ENCODE results near the gene FBXO5. TPM values are rescaled to one million over a fixed set of nuclear protein-coding genes. Genes with fewer than 3 reads are reported as not detected.

FBXO5 gene
- total and polyA plus RNA-seq, 9 of the 15 experiments (the other 6 are each of a cell fraction or from before 2014, with no cell fraction given) = 17.8 to 89.3 (median 62.9) TPM

DNA sequence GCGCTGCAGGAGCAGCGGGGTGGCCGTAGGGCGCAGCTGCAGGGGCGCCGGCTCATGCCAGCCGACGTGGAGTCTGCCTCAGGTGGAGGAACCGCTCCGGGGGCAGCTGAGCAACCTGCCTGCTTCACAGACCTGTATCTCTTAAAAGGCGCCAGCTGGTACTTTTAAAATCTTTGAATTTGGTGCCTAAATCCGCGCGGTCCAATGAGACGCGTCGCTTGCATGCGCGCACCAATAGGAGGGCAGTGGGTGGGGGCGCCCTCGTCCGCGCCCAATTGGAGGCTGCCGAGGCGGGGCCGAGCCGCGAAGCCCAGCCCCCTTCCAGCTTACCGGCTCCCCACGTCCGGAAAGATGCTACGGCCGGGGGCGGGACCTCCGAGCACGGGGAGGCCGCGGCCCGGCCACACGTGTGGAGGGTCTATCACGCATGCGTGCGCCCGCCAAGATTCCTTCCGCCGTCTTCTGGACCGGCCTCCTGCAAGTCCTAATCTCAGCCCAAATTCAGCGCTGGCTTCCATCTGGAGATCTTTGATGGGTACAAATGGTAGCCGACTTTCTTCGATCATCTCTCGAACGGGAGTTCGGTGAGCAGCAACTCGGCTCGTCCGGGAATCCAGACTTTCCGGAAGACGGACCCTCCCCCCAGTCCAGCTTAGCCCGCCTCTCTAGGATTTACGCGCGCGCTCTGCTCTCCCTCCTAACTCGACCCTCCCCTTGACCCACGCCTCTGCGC is at the start of gene FBXO5 (continued):
- TF ChIP-seq, protein P1, sequence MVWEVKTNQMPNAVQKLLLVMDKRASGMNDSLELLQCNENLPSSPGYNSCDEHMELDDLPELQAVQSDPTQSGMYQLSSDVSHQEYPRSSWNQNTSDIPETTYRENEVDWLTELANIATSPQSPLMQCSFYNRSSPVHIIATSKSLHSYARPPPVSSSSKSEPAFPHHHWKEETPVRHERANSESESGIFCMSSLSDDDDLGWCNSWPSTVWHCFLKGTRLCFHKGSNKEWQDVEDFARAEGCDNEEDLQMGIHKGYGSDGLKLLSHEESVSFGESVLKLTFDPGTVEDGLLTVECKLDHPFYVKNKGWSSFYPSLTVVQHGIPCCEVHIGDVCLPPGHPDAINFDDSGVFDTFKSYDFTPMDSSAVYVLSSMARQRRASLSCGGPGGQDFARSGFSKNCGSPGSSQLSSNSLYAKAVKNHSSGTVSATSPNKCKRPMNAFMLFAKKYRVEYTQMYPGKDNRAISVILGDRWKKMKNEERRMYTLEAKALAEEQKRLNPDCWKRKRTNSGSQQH (CRISPR knock-in tag; IDR thresholded peaks at IDR 0.05) = 0 out of 2 replicates have a peak, but pooled peaks have one; percentile 9
- TF ChIP-seq MCM5 (IDR thresholded peaks at IDR 0.05; ENCODE audit: low read depth) (no peak), TEAD4 (IDR thresholded peaks at IDR 0.05; ENCODE audit: low read length) (no peak), TEAD4 (CRISPR knock-in tag; IDR thresholded peaks at IDR 0.05; ENCODE audit: borderline replicate concordance) (no peak), SMAD4 (CRISPR knock-in tag; conservative IDR thresholded peaks at IDR 0.05) (peak; percentile 36), KDM1A (IDR thresholded peaks at IDR 0.05) (no peak), BACH1 (tag; IDR thresholded peaks at IDR 0.05) (no peak), NCOA1 (IDR thresholded peaks at IDR 0.05; ENCODE audit: low read depth) (no peak), XRCC5 (IDR thresholded peaks at IDR 0.05; ENCODE audit: low read depth, low read length) (0 out of 2 replicates have a peak, but pooled peaks have one; percentile 23), LEF1 (IDR thresholded peaks at IDR 0.05) (peak; percentile 71; the same call in 1 of the 2 replicates), ZFPM2 (CRISPR knock-in tag; IDR thresholded peaks at IDR 0.05) (no peak), ZZZ3 (IDR thresholded peaks at IDR 0.05) (peak; percentile 93), ZBTB17 (CRISPR knock-in tag; IDR thresholded peaks at IDR 0.05) (peak; percentile 62; the same call in 1 of the 2 replicates), PYGO2 (tag; IDR thresholded peaks at IDR 0.05) (no peak), ZNF184 (CRISPR knock-in tag; IDR thresholded peaks at IDR 0.05) (no peak), POLR2A (conservative IDR thresholded peaks at IDR 0.05) (peak; percentile 87), BCOR (IDR thresholded peaks at IDR 0.05) (no peak), FOXA3 (CRISPR knock-in tag; conservative IDR thresholded peaks at IDR 0.05 in 1 of 2, IDR thresholded peaks at IDR 0.05 in 1 of 2) (no peak)
- TF ChIP-seq, protein P2, sequence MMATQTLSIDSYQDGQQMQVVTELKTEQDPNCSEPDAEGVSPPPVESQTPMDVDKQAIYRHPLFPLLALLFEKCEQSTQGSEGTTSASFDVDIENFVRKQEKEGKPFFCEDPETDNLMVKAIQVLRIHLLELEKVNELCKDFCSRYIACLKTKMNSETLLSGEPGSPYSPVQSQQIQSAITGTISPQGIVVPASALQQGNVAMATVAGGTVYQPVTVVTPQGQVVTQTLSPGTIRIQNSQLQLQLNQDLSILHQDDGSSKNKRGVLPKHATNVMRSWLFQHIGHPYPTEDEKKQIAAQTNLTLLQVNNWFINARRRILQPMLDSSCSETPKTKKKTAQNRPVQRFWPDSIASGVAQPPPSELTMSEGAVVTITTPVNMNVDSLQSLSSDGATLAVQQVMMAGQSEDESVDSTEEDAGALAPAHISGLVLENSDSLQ (IDR thresholded peaks at IDR 0.05) = peak; percentile 72
- TF ChIP-seq, protein P3, sequence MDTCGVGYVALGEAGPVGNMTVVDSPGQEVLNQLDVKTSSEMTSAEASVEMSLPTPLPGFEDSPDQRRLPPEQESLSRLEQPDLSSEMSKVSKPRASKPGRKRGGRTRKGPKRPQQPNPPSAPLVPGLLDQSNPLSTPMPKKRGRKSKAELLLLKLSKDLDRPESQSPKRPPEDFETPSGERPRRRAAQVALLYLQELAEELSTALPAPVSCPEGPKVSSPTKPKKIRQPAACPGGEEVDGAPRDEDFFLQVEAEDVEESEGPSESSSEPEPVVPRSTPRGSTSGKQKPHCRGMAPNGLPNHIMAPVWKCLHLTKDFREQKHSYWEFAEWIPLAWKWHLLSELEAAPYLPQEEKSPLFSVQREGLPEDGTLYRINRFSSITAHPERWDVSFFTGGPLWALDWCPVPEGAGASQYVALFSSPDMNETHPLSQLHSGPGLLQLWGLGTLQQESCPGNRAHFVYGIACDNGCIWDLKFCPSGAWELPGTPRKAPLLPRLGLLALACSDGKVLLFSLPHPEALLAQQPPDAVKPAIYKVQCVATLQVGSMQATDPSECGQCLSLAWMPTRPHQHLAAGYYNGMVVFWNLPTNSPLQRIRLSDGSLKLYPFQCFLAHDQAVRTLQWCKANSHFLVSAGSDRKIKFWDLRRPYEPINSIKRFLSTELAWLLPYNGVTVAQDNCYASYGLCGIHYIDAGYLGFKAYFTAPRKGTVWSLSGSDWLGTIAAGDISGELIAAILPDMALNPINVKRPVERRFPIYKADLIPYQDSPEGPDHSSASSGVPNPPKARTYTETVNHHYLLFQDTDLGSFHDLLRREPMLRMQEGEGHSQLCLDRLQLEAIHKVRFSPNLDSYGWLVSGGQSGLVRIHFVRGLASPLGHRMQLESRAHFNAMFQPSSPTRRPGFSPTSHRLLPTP (IDR thresholded peaks at IDR 0.05; ENCODE audit: borderline replicate concordance, extremely low read depth, insufficient read length) = no peak
- TF ChIP-seq, protein P4, sequence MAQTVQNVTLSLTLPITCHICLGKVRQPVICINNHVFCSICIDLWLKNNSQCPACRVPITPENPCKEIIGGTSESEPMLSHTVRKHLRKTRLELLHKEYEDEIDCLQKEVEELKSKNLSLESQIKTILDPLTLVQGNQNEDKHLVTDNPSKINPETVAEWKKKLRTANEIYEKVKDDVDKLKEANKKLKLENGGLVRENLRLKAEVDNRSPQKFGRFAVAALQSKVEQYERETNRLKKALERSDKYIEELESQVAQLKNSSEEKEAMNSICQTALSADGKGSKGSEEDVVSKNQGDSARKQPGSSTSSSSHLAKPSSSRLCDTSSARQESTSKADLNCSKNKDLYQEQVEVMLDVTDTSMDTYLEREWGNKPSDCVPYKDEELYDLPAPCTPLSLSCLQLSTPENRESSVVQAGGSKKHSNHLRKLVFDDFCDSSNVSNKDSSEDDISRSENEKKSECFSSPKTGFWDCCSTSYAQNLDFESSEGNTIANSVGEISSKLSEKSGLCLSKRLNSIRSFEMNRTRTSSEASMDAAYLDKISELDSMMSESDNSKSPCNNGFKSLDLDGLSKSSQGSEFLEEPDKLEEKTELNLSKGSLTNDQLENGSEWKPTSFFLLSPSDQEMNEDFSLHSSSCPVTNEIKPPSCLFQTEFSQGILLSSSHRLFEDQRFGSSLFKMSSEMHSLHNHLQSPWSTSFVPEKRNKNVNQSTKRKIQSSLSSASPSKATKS (CRISPR knock-in tag; IDR thresholded peaks at IDR 0.05) = no peak
- TF ChIP-seq, protein P5, sequence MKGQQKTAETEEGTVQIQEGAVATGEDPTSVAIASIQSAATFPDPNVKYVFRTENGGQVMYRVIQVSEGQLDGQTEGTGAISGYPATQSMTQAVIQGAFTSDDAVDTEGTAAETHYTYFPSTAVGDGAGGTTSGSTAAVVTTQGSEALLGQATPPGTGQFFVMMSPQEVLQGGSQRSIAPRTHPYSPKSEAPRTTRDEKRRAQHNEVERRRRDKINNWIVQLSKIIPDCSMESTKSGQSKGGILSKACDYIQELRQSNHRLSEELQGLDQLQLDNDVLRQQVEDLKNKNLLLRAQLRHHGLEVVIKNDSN (CRISPR knock-in tag; IDR thresholded peaks at IDR 0.05) = 0 out of 2 replicates have a peak, but pooled peaks have one; percentile 32
